ENCODE measurements around the gene TENM3.
"Not testable (repeated sequence)": the region's sequence is repeated elsewhere in the genome, so short reads cannot be mapped to it uniquely, and the experiment has no call there.

The TENM3 gene

DNA sequence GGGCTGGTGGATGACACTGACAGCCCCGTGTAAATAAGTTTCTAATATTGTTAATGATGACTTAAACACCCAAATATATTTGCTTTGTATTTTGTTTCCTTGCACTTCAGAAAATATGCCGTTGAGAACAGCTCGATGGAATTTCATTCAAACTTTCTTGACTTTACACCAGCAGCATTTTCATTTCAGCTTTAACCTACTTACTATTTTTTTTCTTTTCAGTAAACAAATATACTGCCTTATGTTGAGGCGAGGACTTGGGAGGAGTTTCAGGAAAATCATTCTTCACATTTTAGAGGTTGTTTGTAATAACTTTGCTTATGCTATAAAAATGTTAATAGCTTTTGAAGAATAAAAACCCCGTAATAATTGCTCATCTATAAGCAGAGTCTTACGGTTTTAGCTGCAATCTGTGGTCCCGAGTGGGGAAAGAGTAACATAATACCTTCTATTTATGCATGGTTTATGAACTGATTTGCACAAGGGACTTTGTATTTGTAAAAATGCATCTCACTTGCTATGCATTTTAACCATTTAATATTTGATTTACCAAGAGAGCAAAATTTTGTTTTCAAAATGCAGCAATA lies 14.1 kb upstream of the TENM3 start:
- no peak for DNase-seq (ENCODE audit: low spot score)

DNA sequence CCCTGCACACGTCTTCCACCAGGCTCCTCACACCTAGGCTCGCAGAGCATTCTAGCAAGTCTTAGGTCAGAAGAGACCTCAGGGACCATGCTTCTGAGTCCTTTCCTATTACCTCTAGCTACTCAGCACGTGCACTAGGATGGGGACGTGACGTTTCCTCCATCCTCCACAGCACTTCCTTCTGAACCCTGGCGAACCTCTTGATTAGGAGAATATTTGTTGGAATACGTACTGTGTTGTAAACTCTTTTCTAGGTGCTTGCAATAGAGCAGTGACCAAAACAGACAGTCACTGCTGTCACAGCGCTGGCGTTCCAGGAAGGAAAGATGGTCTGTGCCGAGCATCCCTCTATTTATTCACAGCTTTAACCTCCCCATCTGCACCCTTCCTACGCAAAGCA lies 12.9 kb upstream of the TENM3 start:
- DNase-seq (ENCODE audit: low spot score): no peak

DNA sequence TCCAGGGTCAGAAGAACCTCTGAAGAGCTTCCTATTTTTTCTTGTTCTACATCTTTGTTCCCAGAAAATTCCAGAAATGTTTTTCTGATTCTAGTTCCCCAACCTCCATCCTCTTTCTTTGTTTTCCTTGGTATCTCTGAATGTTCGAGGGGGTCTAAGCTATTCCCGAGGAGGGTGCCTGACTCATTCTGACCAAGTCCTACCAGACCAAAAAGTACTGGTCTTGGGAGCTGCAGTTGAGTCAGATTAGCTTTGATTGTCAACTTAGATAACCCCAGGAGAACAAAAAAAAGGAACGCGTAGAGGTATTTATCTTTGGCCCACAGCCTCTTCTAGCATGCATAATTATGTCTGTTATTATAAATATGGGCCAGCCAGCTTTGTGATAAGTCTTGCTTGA lies 12.1 kb upstream of the TENM3 start:
- DNase-seq (ENCODE audit: low spot score): no peak

DNA sequence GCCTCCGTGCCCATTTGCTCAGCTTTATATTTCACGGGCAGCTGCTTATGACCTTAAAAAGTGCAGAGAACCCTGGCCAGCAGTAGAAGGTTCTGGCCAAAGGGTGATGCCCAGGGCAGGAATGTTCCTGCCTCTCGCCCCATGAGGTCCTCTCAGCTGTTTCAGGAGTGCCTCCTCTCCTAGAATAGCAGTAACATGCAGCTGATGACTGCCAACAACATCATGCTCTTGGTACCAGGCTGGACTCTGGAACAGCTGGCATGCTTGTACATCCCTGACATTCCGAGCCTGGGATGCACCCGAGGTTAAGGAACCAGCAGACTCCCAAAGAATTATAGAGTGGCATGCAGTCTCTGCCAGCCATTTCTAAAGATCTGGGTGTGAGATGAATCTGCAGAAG lies 11.7 kb upstream of the TENM3 start:
- no peak for DNase-seq (ENCODE audit: low spot score)

DNA sequence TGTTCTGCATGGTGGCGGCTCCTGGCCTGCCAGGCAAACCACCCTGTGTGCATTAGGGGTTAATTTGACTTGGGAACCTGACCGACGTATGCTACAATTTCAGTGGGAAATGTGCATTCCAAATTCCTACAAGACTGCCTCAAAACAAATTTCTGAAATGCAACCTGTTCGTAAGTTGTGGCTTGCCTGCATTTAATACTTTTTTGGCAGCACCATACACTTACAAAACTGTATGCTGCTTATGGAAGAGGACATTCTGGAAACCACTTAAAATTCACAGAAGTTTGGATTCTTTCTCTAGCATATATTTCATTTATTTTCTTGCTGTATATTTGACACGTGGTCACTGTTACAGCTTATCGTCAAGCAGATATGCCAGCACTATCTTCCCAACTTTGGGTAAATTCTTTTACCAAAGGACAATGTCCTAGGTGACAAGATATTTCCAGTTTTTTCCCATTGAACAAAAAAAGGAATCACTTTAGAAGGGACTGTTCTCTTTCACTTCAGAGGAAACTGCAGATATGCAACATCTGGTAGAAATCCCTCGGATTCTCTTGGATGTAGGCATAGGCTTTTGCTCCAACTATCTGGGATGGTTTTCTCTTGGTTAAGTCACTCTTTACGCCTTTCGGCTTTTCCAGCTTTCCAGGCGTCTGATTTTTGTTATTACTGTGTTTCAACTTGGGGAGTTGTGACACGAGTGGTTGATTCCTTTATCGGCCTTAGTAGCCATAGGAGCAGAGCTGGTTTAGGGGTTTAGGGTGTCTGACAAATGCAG lies 9.7 kb upstream of the TENM3 start:
- DNase-seq (ENCODE audit: low spot score): no peak

DNA sequence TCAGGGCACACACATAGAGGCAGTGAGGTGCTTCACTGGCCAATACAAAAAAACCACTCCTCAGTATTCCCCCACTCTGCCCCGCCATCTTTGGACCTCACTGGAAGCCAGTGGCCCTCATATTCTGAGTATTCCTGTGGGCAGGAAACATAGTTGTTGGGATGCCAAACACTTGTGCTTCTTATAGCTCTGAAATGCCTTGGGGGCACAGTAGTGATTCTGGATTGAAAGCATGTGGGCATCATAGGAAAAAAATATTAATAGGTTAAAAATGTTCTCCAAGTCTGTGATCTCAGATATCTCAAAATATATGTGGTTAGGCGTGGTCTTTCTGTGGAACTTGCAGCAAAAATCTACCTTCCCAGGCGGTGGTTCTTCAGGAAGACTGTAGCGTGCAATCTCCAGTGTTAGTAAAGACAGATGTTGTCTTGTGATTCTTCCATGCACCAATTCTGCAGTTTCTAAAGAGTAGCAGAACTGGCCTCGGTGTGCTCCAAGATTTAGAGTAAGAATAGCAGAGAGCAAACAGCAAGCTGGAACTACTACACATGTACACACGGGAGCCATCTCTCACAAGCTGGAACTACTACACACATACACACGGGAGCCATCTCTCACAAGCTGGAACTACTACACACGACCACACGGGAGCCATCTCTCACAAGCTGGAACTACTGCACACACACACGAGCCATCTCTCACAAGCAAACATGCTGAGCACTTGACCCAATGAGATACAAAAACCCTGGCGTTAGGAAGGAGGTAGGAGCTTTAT lies 8.0 kb upstream of the TENM3 start:
- DNase-seq (ENCODE audit: low spot score): no peak

DNA sequence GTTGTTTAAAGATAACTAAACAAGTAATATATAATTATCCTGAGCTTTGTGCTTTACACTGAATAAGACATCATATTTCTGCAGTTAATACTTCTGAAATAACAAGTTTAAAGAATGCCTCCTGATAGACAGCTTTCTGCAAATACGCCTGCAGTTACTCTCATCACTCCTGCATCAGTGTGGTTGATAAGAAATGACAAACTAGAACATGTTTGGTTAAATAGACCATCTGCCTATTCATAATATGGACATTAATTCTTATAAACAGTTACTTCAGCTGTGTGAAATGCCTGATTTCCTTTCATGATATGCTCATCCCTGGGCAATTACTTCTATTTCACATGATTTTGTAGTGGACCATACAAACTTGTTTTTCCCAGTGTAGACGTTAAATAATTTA lies 7.0 kb upstream of the TENM3 start:
- no peak for DNase-seq (ENCODE audit: low spot score)

DNA sequence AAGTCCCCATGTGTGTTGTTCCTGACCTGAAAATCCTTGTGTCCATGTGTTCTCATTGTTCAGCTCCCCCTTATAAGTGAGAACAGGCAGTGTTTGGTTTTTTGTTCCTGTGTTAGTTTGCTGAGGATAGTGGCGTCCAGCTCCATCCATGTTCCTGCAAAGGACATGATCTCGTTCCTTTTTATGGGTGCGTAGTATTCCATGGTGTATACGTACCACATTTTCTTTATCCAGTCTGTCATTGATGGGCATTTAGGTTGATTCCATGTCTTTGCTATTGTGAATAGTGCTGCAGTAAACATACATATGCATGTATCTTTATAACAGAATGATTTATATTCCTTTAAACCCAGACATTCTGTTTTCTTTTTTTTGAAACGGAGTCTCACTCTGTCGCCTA lies 6.2 kb upstream of the TENM3 start:
- DNase-seq (ENCODE audit: low spot score): not testable (repeated sequence)

DNA sequence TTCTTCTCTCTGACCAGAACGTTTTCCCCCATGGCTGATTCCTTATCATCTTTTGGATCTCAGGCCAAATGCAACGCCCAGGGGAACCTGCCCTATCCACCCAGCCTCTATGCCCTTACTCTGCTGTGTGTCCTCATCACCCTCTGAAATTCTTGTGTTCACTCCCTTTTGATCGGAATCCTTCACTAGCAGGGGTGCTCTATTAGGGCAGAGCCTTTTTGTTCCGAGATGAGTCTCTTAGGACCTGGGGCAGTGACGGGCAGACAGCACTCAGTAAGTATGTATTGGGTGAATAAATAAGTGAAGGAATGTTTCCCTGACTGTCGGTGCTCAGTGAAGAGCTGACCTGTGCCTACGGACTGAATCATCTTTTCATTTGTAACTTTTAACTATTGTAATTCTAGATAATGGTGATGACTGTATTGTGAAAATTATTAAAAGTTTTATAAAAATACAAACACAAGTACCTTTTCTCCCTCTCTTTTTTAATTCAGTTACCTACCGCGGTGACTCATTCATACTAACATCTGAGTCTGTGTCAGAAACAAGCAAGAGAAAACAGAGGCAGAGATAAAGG lies 4.8 kb upstream of the TENM3 start:
- DNase-seq (ENCODE audit: low spot score): no peak

DNA sequence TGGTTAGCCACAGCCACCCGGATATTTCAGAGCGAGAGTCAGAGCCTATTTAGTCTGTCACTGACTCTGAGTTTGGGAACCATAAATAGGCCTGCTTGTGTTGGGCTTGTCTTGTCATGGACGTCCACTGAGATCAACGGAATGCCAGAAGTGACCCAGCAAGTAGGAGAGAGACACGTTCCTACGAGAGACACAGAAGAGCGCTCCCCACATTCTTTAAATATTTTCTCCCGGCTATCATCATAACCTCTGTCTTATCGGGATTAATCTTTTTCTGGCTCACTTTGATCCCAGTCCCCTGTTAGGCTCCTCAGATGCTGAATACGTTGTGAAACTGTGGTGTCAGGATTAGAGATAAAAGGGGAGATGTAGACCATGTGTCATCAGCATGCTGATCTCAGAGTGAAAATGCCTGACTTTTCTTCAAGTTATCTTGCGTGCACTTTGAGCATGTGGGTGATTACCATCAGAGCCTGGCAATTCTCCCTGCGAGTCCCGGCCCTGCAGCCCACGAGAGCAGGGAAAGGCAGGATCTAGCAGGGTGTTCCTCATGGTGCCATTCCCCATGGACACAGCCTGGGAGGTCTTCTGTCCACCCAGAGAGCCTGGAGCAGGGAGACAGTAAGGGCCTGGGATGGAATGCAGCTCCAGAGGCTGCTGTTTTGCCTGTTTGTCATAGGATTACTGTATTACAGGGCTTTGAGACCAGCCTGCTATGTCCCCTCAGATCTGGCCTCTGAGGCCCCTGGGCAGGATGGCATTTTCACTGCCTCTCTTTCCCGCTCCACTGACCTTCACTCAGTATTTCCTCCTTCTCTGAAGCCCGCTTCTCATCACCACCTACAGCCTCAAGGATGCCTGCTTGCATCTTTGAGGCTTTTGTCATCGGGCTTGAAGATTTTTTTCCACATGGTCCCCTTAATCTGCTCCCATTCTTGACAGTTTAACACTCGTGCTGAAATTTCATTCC lies 2.8 kb upstream of the TENM3 start:
- peak; percentile 43 for DNase-seq (ENCODE audit: low spot score)

DNA sequence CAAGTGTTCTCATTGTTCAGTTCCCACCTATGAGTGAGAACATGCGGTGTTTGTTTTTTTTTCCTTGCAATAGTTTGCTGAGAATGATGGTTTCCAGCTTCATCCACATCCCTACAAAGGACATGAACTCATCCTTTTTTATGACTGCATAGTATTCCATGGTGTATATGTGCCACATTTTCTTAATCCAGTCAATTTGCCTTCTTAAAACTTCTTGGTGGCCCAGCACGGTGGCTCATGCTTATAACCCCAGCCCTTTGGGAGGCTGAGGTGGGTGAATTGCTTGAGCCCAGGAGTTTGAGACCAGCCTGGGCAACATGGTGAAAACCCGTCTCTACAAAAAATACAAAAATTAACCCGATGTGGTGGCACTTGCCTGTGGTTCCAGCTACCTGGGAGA lies 942 bp upstream of the TENM3 start:
- not testable (repeated sequence) for DNase-seq (ENCODE audit: low spot score)

DNA sequence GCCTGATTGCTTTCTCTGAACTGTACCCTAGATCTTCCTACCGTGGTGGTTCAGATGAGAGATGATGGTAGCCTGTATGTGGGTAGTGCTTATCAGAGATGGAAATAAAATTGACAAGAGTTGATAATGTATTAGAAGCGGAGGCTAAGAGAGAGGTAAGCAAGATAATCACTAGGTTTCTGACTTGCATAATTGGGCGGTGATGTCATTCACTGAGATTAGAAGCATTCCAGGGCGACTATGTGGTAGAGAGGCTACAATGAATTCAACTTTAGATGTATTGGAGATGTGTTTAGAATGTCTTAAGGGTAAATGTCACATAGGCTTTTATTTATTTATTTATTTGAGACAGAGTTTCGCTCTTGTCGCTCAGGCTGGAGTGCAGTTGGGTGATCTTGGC lies 415 bp upstream of the TENM3 start:
- DNase-seq (ENCODE audit: low spot score): no peak

DNA sequence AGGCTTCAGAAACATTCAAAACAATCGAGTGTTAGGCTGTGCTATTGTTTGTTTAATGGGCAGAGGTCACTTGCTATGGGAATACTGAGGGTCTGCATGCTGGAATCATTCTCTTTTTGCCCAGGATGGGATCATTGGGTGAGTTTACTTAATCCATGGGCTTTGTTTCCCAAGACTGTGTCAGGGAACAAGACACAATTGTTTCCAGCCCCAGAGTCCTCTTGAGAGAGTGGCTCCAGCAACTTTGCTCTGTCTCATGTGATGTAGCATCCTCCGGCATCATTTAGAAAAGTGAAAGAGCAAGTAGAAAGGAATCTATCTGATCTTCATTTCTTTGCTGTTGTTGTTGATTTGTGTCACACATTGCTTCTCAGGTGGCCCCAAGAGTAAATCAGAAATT lies 1.8 kb downstream of the TENM3 start:
- no peak for DNase-seq (ENCODE audit: low spot score)

DNA sequence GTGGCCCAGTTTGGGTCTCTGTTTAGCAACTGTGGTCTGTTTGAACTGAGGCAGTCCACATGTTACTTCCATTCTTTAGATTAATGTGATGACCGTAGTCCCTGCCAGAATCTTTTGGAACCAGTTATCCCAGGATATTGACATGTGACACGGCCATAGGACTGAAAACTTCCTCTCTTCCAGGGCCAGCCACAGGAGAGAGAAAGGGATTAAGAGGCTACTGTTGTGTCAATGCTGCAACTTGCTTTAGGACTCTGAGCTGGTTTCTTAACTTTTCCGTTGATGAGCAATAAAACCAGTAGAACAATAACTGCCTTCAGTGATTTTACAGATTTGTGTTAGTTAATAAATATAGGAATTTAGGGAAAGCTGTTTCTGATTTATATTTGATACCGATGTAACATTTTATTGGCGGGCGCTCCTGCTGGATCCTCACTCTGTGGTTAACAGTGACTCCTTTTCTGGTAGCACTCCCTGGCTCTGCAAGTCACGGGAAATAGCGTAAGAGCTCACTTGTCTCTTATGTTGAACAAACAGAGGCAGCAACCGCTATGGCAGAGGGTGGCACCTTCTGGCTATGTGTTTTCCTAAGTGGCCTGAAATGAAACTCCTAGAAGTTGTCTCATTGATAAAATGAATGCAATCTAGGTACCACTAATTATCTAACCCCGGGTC lies 2.5 kb downstream of the TENM3 start:
- peak; percentile 63 for DNase-seq (ENCODE audit: low spot score)

DNA sequence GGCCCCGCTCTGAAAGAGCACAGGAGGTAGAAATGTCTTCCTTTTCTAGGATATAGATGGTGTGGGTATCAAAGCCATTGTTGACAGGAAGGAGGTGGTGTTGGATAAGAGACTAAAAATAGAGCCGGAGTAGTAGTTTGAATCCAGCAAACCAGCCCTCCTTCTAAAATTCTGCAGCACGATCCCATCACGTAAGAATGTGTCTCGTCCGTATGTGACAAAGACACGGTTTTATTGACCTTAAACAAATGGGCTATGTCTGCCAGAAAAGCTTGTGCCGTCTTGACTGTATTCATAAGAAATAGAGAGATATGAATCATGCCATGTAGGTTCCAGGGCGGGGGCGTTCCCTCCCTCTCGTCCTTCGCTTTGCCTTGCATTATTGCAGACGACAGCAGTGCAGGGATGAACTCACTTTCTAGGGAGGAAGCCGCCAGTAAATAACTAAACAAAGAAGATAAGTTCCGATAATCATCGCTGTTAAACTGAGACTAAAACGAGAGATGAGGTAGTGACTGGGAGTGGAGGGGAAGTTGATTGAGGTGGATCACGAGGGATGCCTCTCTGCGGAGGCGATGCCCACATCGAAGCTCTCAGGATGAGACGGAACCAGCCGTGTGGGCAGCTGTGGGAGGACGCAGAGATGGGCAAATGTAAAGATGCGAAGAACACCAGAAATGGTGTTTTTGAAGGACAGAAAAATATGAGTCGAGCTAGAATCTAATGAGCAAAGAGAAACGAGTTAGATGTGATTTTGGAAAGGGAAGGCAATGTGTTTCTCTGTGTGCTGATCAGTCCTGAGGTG lies 3.4 kb downstream of the TENM3 start:
- DNase-seq (ENCODE audit: low spot score): no peak

DNA sequence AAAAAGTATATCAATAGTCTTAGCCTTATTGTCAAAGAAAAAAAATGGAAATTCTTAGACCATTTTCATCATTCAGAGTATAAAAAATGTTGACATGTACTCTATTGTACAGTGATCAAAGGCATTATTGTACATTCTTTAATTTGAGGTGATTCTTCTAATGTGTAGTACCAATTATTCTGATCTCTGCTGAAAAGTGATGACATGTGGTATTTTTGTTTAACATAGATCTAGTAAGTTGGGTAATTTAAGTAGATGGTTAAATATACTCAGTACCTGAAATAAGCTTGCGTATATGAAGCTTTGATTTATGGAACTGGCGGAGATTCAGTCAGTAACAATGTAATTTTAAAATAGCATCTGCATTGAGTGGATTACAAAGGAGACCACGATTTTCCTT lies 5.1 kb downstream of the TENM3 start:
- DNase-seq (ENCODE audit: low spot score): no peak

DNA sequence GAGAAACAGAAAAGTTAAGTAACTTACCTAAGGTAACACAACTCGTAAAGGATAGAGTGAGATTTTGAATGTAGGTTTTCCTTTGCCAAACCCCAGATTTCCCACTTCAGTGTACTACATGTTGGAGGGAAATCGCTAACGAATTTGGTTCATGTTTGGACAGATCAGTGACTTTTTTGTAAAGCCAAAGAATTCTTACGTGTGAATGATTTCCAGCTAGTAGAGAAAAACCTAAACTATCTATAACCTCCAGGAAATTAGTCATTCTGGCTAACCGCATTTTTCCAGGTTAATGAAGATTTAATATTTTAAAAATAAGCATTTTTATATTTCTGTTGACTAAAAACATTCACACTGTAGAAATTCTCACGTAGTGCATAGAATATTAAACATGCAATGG lies 7.2 kb downstream of the TENM3 start:
- DNase-seq (ENCODE audit: low spot score): no peak

DNA sequence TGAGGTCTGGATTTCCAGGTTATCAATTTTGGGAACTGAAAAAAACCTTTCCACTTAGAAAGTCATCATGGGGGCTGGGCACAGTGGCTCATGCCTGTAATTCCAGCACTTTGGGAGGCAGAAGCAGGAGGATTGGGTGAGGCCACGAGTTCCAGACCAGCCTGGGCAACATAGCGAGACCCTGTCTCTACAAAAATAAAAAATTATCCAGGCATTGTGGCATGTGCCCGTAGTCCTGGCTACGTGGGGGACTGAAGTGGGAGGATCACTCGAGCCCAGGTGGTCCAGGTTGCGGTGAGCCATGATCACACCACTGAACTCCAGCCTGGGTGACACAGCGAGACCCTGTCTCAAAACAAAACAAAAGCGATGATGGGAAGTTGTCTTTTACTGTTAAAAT lies 7.9 kb downstream of the TENM3 start:
- no peak for DNase-seq (ENCODE audit: low spot score)

DNA sequence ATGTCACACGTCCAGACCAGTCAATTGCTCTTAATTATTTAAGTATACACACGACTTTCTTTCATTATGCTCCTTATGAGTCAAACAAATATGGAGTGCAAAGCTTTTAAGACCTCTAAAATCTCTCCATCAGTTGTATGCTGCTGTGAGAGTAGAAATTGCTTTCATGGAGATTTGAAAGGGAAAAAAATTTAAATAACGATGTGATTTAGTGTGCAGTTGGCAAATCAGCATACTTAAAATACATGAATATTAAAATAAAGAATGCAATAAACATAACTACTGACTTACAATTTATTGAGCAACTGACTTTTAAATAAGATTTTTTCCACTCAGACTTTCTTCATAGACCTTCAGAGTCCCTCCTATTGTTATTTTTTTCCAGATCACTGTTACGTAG lies 9.0 kb downstream of the TENM3 start:
- DNase-seq (ENCODE audit: low spot score): no peak

DNA sequence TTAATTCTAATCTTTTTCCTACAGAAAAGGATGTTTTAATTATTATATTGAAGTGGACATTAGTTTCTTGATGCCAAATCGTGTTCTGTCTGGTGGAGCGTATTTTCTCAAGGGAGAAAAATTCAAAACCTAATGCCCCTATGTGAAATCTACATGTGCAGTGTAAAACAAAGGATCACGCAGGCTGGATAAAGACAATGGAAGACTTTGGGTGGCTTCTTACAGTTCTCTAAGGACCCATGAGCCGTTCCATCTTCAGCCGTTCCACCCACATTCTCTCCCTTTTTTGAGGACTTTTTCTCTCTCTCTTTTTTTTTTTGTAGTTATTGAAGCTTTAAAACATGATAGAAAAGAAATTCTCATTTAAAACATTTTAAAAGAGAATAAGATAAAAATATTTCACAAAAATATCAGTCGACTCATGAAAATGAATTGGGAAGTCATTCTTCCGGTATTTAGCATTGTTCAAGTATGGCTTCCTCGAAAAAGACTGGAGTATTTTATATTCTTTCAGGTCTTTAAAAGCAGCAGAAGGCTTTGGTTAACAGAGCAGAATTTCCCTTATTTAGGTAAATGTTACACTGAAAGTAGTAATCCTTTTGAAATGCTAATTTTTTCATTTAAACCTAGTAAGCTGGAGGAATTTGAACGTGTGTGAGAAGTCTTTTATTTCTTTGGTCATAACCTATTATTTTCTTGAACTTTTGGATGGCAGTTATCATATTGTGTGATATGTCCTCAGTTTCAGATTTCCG lies 11.0 kb downstream of the TENM3 start:
- no peak for DNase-seq (ENCODE audit: low spot score)

Measured in AG20443 (cell line).